ENCODE measurements around the gene ZNF32. TPM values are rescaled to one million over a fixed set of nuclear protein-coding genes. Genes with fewer than 3 reads are reported as not detected.

The ZNF32 gene
- total and polyA plus RNA-seq, 2 of the 4 experiments (the other 2 are of a cell fraction): 30.1 to 31.2 TPM

DNA sequence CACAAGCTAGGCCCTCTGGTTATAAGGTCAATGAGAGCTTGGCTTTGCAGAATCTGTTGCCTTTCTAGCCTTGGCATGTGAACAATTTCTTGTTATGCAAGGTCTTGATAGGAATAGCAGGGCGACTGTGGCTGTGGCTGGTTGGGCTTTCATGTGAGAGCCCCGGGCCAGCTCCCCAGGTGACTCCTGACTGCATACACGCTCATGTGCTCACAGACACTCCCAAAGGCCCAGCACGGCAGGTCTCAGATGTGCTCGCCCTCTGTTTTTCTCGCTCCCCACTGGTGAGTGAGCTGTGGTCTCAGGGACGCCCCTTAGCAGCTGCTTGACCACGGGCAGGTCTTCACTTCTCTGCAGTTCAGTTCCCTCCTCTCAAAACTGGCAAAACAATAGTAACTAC, 37.1 kb upstream of the ZNF32 start:
- Histone ChIP-seq H2BK5ac (ENCODE audit: low read depth, low read length, poor library complexity, severe bottlenecking) (no peak overlapping the region), H3K9me1 (ENCODE audit: insufficient read depth, low read length) (no peaks in the 10 kb centered on the region), H4K5ac (ENCODE audit: low read depth, low read length) (no peak overlapping the region), H3K23ac (ENCODE audit: low read depth, low read length) (no peak overlapping the region), H4K91ac (ENCODE audit: insufficient read depth, low read depth, low read length) (no peak overlapping the region), H4K20me1 (ENCODE audit: insufficient read depth, low read length) (no peaks in the 10 kb centered on the region), H3K9ac (ENCODE audit: low read depth, low read length) (no peak overlapping the region), H3K4me3 (ENCODE audit: insufficient read depth, low read depth, low read length) (no peak overlapping the region), H2BK120ac (ENCODE audit: low read depth, low read length) (no peak overlapping the region), H3K79me1 (ENCODE audit: low read depth in 1 of 2, low read length in 2 of 2) (no peaks in the 10 kb centered on the region), H2BK15ac (ENCODE audit: low read depth, low read length) (no peak overlapping the region), H3K4ac (ENCODE audit: low read depth, low read length) (no peak overlapping the region), H3K56ac (ENCODE audit: extremely low read depth, insufficient read depth, low read length) (no peak overlapping the region), H3K27ac (ENCODE audit: insufficient read depth, low read length) (no peak overlapping the region), H2BK20ac (ENCODE audit: low read depth, low read length) (no peak overlapping the region), H2AFZ (replicated peaks; ENCODE audit: low read length, poor library complexity) (no peak overlapping the region), H3K9me3 (ENCODE audit: control insufficient read depth, insufficient read depth, low read length) (no peaks in the 10 kb centered on the region), H2AK5ac (ENCODE audit: low read depth, low read length) (no peak overlapping the region), H3K4me2 (ENCODE audit: low read depth, low read length) (no peak overlapping the region), H3K18ac (ENCODE audit: low read depth, low read length) (no peak overlapping the region), H3K36me3 (ENCODE audit: control insufficient read depth, insufficient read depth, low read length) (no peaks in the 10 kb centered on the region), H3K27me3 (ENCODE audit: control insufficient read depth, insufficient read depth, low read length) (no peaks in the 10 kb centered on the region), H4K8ac (ENCODE audit: low read depth in 2 of 2, low read length in 2 of 2) (no peak overlapping the region), H3K4me1 (ENCODE audit: control insufficient read depth, insufficient read depth, low read length) (no peaks in the 10 kb centered on the region), H3K14ac (replicated peaks; ENCODE audit: low read depth, low read length) (no peak overlapping the region), H2AK9ac (replicated peaks; ENCODE audit: low read depth, low read length, poor library complexity) (no peak overlapping the region)
- dilution Hi-C loops (cut with HindIII; ENCODE audit: low sequenced_read_pairs, unreplicated experiment): no loop called here
- POLR2A ChIA-PET (ENCODE audit: unreplicated experiment): no interaction called here
- intact Hi-C loops (cut with micrococcal nuclease): no loop called here
- CTCF ChIA-PET: no interaction called here
- WGBS, 2 experiments (ENCODE audit: extremely low coverage in 2 of 2, insufficient read length in 1 of 2): 77% methylated on average over 3 of the region's 8 CpGs; no CpG with 5 or more reads in 1 of the 2 experiments
- in situ Hi-C loops (cut with MboI; ENCODE audit: low sequenced_read_pairs): loop anchor here (5.0 kb wide), 1 partner anchor 622 kb away; no protein-coding TSS in a partner anchor
- BruUV-seq (replicated peaks): no TSS peak
- TF ChIP-seq CEBPB (IDR thresholded peaks at IDR 0.05; ENCODE audit: low read depth, low read length): no peak
- TF ChIP-seq BHLHE40 (IDR thresholded peaks at IDR 0.05; ENCODE audit: low read depth, low read length): no peak
- TF ChIP-seq RCOR1 (IDR thresholded peaks at IDR 0.05; ENCODE audit: insufficient replicate concordance, low read length): no peak
- no peak for TF ChIP-seq FOS (IDR thresholded peaks at IDR 0.05; ENCODE audit: low read depth, low read length)
- TF ChIP-seq MAZ (IDR thresholded peaks at IDR 0.05; ENCODE audit: borderline replicate concordance, low read depth, low read length): no peak
- no peak for TF ChIP-seq ELK1 (IDR thresholded peaks at IDR 0.05; ENCODE audit: borderline replicate concordance, low read depth, low read length)
- no peak for TF ChIP-seq CHD1 (IDR thresholded peaks at IDR 0.05; ENCODE audit: low read depth, low read length)
- no peak for TF ChIP-seq RFX5 (IDR thresholded peaks at IDR 0.05; ENCODE audit: low read depth, low read length)
- TF ChIP-seq, protein P1, sequence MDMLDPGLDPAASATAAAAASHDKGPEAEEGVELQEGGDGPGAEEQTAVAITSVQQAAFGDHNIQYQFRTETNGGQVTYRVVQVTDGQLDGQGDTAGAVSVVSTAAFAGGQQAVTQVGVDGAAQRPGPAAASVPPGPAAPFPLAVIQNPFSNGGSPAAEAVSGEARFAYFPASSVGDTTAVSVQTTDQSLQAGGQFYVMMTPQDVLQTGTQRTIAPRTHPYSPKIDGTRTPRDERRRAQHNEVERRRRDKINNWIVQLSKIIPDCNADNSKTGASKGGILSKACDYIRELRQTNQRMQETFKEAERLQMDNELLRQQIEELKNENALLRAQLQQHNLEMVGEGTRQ (IDR thresholded peaks at IDR 0.05; ENCODE audit: low read depth, low read length): no peak
- TF ChIP-seq NFE2L2 (IDR thresholded peaks at IDR 0.05; ENCODE audit: low read depth, low read length): no peak
- TF ChIP-seq MAFK (IDR thresholded peaks at IDR 0.05; ENCODE audit: low read depth, low read length): no peak
- TF ChIP-seq POLR2A (IDR thresholded peaks at IDR 0.05; ENCODE audit: low read depth, low read length): no peak
- no peak for TF ChIP-seq SMC3 (IDR thresholded peaks at IDR 0.05; ENCODE audit: low read depth, low read length)
- TF ChIP-seq MXI1 (IDR thresholded peaks at IDR 0.05; ENCODE audit: borderline replicate concordance, low read depth, low read length): no peak
- DNase-seq: no peak
- ATAC-seq (ENCODE audit: low read depth): no peak
